ENCODE results near the gene UBE2E2. TPM values are rescaled to one million over a fixed set of nuclear protein-coding genes. Genes with fewer than 3 reads are reported as not detected.
A peak's percentile ranks its signal among the peaks of the same experiment; 100 is the strongest.

UBE2E2 gene
- polyA plus RNA-seq, 1 donor (not counting 4 experiments of a cell fraction or from before 2014, with no cell fraction given) = 63.2 TPM

GRCh38 chr3:23325466-23326065, 122.4 kb downstream of the UBE2E2 start:
- no peak for DNase-seq (ENCODE audit: low read depth, low spot score)
- no peaks in the 10 kb centered on the region for H3K9me3 ChIP-seq (ENCODE audit: control insufficient read depth, low read depth, low read length)
- no peaks in the 10 kb centered on the region for H3K36me3 ChIP-seq (ENCODE audit: control insufficient read depth in 2 of 2, extremely low read depth in 1 of 2, insufficient read depth in 2 of 2, low read length in 2 of 2)
- H3K27me3 ChIP-seq (ENCODE audit: control insufficient read depth, extremely low read depth, insufficient read depth, low read length) = no peaks in the 10 kb centered on the region
- H3K79me2 ChIP-seq (ENCODE audit: control insufficient read depth, insufficient read depth, low read length) = peaks cover 10% of the 10 kb centered on the region
- dilution Hi-C loops (cut with MboI; ENCODE audit: extremely low pct_ligation_motif_present, low sequenced_read_pairs) = no loop called here
- TF ChIP-seq EZH2 (IDR thresholded peaks at IDR 0.05; ENCODE audit: low read length) (no peak), CTCF (optimal IDR thresholded peaks at IDR 0.05 in 1 of 3, IDR thresholded peaks at IDR 0.05 in 1 of 3, conservative IDR thresholded peaks at IDR 0.05 in 1 of 3; ENCODE audit: extremely low read depth in 1 of 3, insufficient read depth in 2 of 3, low read length in 3 of 3) (no peak)
- no peak overlapping the region for H2AFZ ChIP-seq (ENCODE audit: control insufficient read depth, low read length)
- no peak overlapping the region for H3K9ac ChIP-seq (ENCODE audit: control insufficient read depth, extremely low read depth, insufficient read depth, low read length)
- H3K4me3 ChIP-seq (ENCODE audit: control insufficient read depth in 2 of 3, extremely low read depth in 1 of 3, insufficient read depth in 2 of 3, low read depth in 1 of 3, low read length in 3 of 3) = peak overlapping the region in 1 of 3 experiments; percentile 60
- H4K20me1 ChIP-seq (ENCODE audit: control insufficient read depth, extremely low read depth, insufficient read depth, low read length) = no peaks in the 10 kb centered on the region
- H3K4me1 ChIP-seq (ENCODE audit: control insufficient read depth, extremely low read depth, insufficient read depth, low read length) = peaks cover 20% of the 10 kb centered on the region
- no peaks in the 10 kb centered on the region for H3K9me1 ChIP-seq (ENCODE audit: control insufficient read depth, extremely low read depth, insufficient read depth, low read length)
- peak; percentile 58 for FAIRE-seq
- peak overlapping the region; percentile 77 for H3K4me2 ChIP-seq (ENCODE audit: control insufficient read depth, extremely low read depth, insufficient read depth, low read depth, low read length)
- H3K27ac ChIP-seq (ENCODE audit: control insufficient read depth, insufficient read depth, low read length) = peak overlapping the region; percentile 60

DNA sequence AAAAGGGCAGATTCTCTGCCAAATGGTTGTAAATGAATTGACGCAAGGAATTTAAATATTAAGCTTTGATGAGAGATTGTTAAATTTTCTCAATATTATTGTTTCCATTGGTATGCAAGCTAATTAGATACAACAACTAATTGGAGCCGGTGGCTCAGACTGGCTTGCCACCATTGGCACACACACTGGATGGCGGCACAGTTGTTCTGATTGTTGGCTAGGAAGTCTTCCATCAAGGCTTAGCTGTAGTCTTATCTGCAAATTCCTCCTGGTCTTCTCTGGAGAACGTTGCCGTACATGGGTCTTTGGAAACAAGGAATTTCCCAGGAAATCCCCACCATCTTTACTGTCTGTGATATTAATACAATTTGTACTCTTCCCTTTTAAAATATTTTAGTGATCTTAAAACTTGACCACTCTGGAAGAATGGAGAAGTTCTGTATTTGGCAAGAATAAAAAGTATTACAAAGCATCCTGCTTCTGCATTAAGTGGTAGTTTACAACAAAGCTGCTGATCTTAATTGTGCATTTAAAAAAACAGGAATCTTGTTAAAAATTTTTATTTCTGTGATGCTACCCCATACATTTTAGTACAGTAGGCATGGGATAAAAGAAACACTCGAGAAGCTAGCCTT, 126.5 kb downstream of the UBE2E2 start:
- no peak for DNase-seq (ENCODE audit: low read depth, low spot score)
- no peaks in the 10 kb centered on the region for H4K20me1 ChIP-seq (ENCODE audit: control insufficient read depth, extremely low read depth, insufficient read depth, low read length)

More for the DNA sequence above, 126.5 kb downstream of the UBE2E2 start:
- TF ChIP-seq CTCF (optimal IDR thresholded peaks at IDR 0.05 in 1 of 3, IDR thresholded peaks at IDR 0.05 in 1 of 3, conservative IDR thresholded peaks at IDR 0.05 in 1 of 3; ENCODE audit: extremely low read depth in 1 of 3, insufficient read depth in 2 of 3, low read length in 3 of 3) (no peak), EZH2 (IDR thresholded peaks at IDR 0.05; ENCODE audit: low read length) (no peak)
- dilution Hi-C loops (cut with MboI; ENCODE audit: extremely low pct_ligation_motif_present, low sequenced_read_pairs) = no loop called here
- no peak overlapping the region for H3K9ac ChIP-seq (ENCODE audit: control insufficient read depth, extremely low read depth, insufficient read depth, low read length)
- H3K4me1 ChIP-seq (ENCODE audit: control insufficient read depth, extremely low read depth, insufficient read depth, low read length) = peaks cover 26% of the 10 kb centered on the region
- peaks cover 9% of the 10 kb centered on the region for H3K79me2 ChIP-seq (ENCODE audit: control insufficient read depth, insufficient read depth, low read length)
- no peak overlapping the region for H3K4me2 ChIP-seq (ENCODE audit: control insufficient read depth, extremely low read depth, insufficient read depth, low read depth, low read length)
- FAIRE-seq = no peak
- no peak overlapping the region for H2AFZ ChIP-seq (ENCODE audit: control insufficient read depth, low read length)
- no peak overlapping the region for H3K4me3 ChIP-seq (ENCODE audit: control insufficient read depth in 2 of 3, extremely low read depth in 1 of 3, insufficient read depth in 2 of 3, low read depth in 1 of 3, low read length in 3 of 3)
- no peaks in the 10 kb centered on the region for H3K27me3 ChIP-seq (ENCODE audit: control insufficient read depth, extremely low read depth, insufficient read depth, low read length)
- H3K9me1 ChIP-seq (ENCODE audit: control insufficient read depth, extremely low read depth, insufficient read depth, low read length) = no peaks in the 10 kb centered on the region
- H3K9me3 ChIP-seq (ENCODE audit: control insufficient read depth, low read depth, low read length) = no peaks in the 10 kb centered on the region
- H3K27ac ChIP-seq (ENCODE audit: control insufficient read depth, insufficient read depth, low read length) = no peak overlapping the region
- H3K36me3 ChIP-seq (ENCODE audit: control insufficient read depth in 2 of 2, extremely low read depth in 1 of 2, insufficient read depth in 2 of 2, low read length in 2 of 2) = no peaks in the 10 kb centered on the region

All from keratinocyte (primary cell).